ENCODE results near the gene MED4. TPM values are rescaled to one million over a fixed set of nuclear protein-coding genes. Genes with fewer than 3 reads are reported as not detected.
"Not testable (repeated sequence)": the region's sequence is repeated elsewhere in the genome, so short reads cannot be mapped to it uniquely, and the experiment has no call there.

MED4 gene
- total RNA-seq, 2 experiments from 2014 or later: 53.6 to 57.2 TPM

DNA sequence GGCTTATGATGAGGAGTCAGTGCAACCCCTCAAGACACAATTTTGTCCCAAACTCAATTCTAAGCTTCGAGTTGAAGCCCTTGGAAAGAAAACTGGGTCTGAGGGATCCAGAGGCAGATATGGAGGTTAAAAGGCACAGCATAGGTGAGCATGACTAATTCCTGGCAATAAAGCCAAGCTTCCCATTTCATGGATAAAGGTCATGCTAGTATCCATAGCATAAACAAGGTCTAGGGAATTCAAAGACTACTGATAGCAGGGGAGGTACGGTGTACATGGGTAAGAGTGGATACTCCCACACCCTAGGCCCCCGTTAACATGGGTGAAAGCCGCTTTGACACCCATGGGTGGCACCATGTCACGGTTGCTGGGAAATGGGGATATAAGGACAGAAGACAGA, 24.0 kb downstream of the MED4 start:
- Mint-ChIP-seq H3K4me1 (ENCODE audit: low read depth) (peaks cover 13% of the 10 kb centered on the region), H3K36me3 (ENCODE audit: low read depth) (peaks cover 96% of the 10 kb centered on the region), H3K4me3 (no peak overlapping the region), H3K9me3 (peaks cover 13% of the 10 kb centered on the region), H3K27ac (no peak overlapping the region), H3K27me3 (no peaks in the 10 kb centered on the region)
- ATAC-seq (no peak), DNase-seq (no peak)
- ChIA-PET CTCF (no interaction called here), POLR2A (no interaction called here)
- TF ChIP-seq CTCF (IDR thresholded peaks at IDR 0.05): no peak
- intact Hi-C loops (cut with micrococcal nuclease): no loop called here

DNA sequence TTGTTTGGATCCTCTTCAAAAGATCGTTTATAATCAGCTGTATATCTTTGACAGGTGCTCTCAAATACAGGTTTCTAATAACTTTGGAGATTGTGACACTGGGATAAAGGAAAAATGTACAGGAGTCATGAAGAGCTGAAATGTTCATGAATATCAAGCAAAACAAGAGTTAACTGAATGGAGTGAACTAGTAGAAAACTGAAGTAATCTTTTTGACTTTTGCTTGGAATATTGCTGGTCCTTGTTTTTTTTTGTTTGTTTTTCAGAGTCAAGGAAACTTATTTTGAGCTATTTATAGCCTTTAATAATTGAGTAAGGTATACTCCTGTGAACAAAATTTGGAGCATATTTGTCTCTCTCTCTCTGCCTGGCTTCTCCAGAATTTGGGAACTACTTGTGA, 25.3 kb downstream of the MED4 start:
- H3K27me3 Mint-ChIP-seq: no peaks in the 10 kb centered on the region
- no peak overlapping the region for H3K4me3 Mint-ChIP-seq
- intact Hi-C loops (cut with micrococcal nuclease): no loop called here
- peaks cover 15% of the 10 kb centered on the region for H3K4me1 Mint-ChIP-seq (ENCODE audit: low read depth)
- CTCF ChIA-PET: interaction anchor here (1.5 kb wide), 1 partner anchor 9 kb away, joined by 5 read pairs; no protein-coding TSS in a partner anchor
- H3K9me3 Mint-ChIP-seq: peaks cover 13% of the 10 kb centered on the region
- H3K27ac Mint-ChIP-seq: peak overlapping the region; percentile 42
- DNase-seq (no peak), ATAC-seq (no peak)
- TF ChIP-seq CTCF (IDR thresholded peaks at IDR 0.05): no peak
- POLR2A ChIA-PET: no interaction called here
- peaks cover 86% of the 10 kb centered on the region for H3K36me3 Mint-ChIP-seq (ENCODE audit: low read depth)

- Mint-ChIP-seq H3K9me3 (peaks cover 13% of the 10 kb centered on the region), H3K27ac (no peak overlapping the region), H3K36me3 (ENCODE audit: low read depth) (peaks cover 84% of the 10 kb centered on the region), H3K27me3 (no peaks in the 10 kb centered on the region), H3K4me3 (no peak overlapping the region), H3K4me1 (ENCODE audit: low read depth) (peaks cover 15% of the 10 kb centered on the region)
- POLR2A ChIA-PET: no interaction called here
- CTCF ChIA-PET: interaction anchor here (1.5 kb wide), 2 partner anchors 9 to 19 kb away, joined by 3 to 5 read pairs; no protein-coding TSS in a partner anchor
- no peak for ATAC-seq
- no peak for DNase-seq
- TF ChIP-seq CTCF (IDR thresholded peaks at IDR 0.05): no peak
- intact Hi-C loops (cut with micrococcal nuclease): no loop called here
Observed at GRCh38 chr13:48068952-48069351, 26.0 kb downstream of the MED4 start.

GRCh38 chr13:48068036-48068435, 26.9 kb downstream of the MED4 start:
- intact Hi-C loops (cut with micrococcal nuclease): no loop called here
- Mint-ChIP-seq H3K4me1 (ENCODE audit: low read depth) (peaks cover 15% of the 10 kb centered on the region), H3K27me3 (no peaks in the 10 kb centered on the region), H3K27ac (peak overlapping the region; percentile 46), H3K36me3 (ENCODE audit: low read depth) (peaks cover 76% of the 10 kb centered on the region), H3K9me3 (peaks cover 13% of the 10 kb centered on the region), H3K4me3 (no peak overlapping the region)
- POLR2A ChIA-PET: no interaction called here
- no peak for TF ChIP-seq CTCF (IDR thresholded peaks at IDR 0.05)
- ATAC-seq: no peak
- CTCF ChIA-PET: interaction anchor here (1.5 to 3.1 kb wide), 2 partner anchors 10 to 20 kb away, joined by 3 to 10 read pairs; no protein-coding TSS in a partner anchor
- DNase-seq: no peak

DNA sequence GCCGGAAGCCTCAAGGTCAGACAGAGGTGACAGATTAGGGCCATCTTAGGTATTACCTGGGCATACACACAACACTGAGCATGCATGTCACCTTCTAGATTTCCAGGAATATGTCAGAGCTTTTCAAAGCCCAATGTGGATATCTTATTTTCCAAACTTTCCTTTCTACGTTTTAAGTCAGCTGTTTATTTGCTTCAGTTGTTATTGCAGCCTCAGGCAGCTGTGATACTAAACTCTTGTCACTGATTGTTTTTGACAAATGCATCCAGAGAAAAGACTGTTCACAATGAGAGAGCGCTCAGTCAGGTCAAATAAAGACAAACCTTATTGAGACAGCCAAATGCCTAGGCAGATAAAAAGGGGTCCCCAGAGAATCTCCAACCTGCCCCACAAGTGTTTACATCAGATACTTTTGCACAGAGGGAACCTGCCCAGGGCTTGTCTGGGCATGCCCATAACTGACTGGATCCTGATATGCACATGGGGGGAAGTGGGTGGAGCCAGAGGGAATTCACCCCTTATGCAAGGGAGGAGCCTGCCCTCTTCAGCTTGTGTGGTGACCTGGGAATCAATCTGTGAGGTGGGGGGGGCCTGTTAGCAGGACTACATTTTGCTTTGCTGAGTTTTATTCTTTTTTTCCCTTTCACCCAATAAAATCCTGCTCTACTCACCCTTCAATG, 28.5 kb downstream of the MED4 start:
- ChIA-PET CTCF (interaction anchor here (0.7 to 3.1 kb wide), 3 partner anchors 12 to 28 kb away, joined by 3 to 10 read pairs (median 5); partner anchors contain the start of gene NUDT15), POLR2A (interaction anchor here (1.4 kb wide), 1 partner anchor 28 kb away, joined by 6 read pairs; no protein-coding TSS in a partner anchor)
- peaks cover 62% of the 10 kb centered on the region for H3K36me3 Mint-ChIP-seq (ENCODE audit: low read depth)
- no peak for TF ChIP-seq CTCF (IDR thresholded peaks at IDR 0.05)
- peaks cover 15% of the 10 kb centered on the region for H3K4me1 Mint-ChIP-seq (ENCODE audit: low read depth)
- H3K27me3 Mint-ChIP-seq: no peaks in the 10 kb centered on the region
- H3K27ac Mint-ChIP-seq: peak overlapping the region; percentile 71
- no peak overlapping the region for H3K4me3 Mint-ChIP-seq
- peaks cover 10% of the 10 kb centered on the region for H3K9me3 Mint-ChIP-seq
- ATAC-seq (peak; percentile 99), DNase-seq (peak; percentile 78)
- intact Hi-C loops (cut with micrococcal nuclease): no loop called here

GRCh38 chr13:48059951-48060350, 35.0 kb downstream of the MED4 start:
- H3K9me3 Mint-ChIP-seq; intact Hi-C loops (cut with micrococcal nuclease); H3K4me1 Mint-ChIP-seq (ENCODE audit: low read depth); H3K27me3 Mint-ChIP-seq; H3K4me3 Mint-ChIP-seq; POLR2A ChIA-PET; CTCF ChIA-PET; DNase-seq; ATAC-seq: not testable (repeated sequence)
- Mint-ChIP-seq H3K36me3 (ENCODE audit: low read depth) (peaks cover 18% of the 10 kb centered on the region), H3K27ac (peak overlapping the region; percentile 43)

DNA sequence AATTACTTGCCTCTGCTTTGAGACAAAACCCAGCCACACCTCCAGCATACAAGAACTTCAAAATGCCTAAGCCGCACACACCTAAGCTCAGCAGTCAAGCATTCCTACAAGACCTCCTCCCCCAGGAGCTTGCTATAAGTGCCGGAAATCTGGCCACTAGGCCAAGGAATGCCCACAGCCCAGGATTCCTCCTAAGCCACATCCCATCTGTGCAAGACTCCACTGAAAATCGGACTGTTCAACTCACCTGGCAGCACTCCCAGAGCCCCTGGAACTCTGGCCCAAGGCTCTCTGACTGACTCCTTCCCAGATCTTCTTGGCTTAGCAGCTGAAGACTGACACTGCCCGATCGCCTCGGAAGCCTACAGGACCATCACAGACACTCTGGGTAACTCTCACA, 36.4 kb downstream of the MED4 start:
- peaks cover 12% of the 10 kb centered on the region for H3K36me3 Mint-ChIP-seq (ENCODE audit: low read depth)
- H3K4me1 Mint-ChIP-seq (ENCODE audit: low read depth); H3K9me3 Mint-ChIP-seq; H3K27me3 Mint-ChIP-seq; H3K4me3 Mint-ChIP-seq; intact Hi-C loops (cut with micrococcal nuclease); ATAC-seq; CTCF ChIA-PET; DNase-seq; POLR2A ChIA-PET: not testable (repeated sequence)
- H3K27ac Mint-ChIP-seq: peak overlapping the region; percentile 59

All from activated CD8-positive, alpha-beta T cell treated with anti-CD3 and anti-CD28 coated beads for 36 hours (primary cell).